Measurements from ENCODE around the gene ZNF260.
"Not testable (repeated sequence)": the region's sequence is repeated elsewhere in the genome, so short reads cannot be mapped to it uniquely, and the experiment has no call there.

The ZNF260 gene

DNA sequence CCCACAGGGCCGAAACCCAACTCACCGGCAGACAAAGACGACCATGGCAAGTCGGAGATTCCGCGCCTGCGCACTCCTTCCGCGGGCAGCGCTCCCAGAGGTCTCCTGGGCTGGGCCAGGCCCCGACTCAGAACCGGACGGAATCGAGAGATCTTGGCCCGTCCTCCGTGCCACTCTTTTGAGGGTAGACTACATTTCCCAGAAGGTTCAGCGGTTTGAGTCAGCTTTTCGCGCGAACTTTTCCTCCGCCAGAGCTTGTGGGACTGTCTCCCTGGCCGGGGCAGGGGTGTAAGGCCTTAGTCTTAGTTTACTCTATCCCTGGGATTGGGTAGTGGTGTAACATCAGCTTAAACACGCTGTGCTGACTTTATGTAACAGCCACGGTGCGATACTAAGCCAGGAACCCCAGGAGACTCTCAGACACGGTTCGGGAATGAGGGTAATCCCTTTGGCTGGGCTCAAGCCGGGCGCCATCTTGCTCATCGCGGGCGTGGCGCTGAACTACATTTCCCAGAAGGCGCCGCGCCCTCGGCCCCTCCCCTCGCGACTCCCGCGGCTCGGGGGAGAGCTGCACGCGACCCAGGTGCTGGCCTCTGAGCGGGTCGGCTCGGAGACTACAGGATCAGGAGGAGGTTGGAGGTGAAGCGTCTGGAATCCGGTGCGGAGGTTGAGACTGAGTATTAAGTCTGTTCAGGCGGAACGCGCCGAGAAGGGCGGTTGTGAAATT lies at the start of gene ZNF260:
TSS of gene ZNF260 (minus strand) at position 78 of the 727 bp plus-strand sequence. CDS start 13,033 bp downstream, outside the sequence.
- peak; percentile 96 for DNase-seq

DNA sequence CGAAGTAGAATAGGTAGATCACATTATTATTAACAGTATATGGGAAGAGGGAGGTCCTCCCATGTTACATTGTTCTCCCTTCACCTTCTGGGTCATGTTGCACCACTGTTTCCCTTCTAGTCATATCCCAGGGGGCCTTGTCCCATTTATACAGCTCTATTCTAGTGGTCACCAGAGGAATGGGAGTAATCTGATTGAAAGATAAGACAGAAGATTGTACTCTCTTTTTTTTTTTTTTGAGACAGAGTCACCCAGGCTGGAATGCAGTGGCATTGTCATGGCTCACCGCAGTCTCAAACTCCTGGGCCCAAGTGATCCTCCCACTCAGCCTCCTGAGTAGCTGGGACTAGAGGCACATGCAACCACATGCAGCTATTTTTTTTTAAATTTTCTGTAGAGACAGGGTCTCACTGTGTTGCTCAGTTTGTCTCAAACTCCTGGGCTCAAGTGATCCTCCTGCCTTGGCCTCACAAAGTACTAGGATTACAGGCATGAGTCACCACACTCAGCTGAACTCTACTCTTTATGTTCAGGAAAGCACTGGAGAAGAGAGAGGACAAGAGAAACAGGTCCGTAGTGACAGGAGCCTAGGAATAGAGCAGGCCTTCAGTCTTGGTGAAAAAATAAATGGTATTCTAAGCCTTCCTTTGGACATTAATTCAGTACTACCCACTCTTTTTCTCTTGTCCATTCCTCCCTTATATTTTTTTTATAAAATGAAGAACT lies 49.4 kb upstream of the ZNF260 start:
- no peak for DNase-seq

GRCh38 chr19:36574741-36575140 lies 46.7 kb upstream of the ZNF260 start:
- no peak for DNase-seq

DNA sequence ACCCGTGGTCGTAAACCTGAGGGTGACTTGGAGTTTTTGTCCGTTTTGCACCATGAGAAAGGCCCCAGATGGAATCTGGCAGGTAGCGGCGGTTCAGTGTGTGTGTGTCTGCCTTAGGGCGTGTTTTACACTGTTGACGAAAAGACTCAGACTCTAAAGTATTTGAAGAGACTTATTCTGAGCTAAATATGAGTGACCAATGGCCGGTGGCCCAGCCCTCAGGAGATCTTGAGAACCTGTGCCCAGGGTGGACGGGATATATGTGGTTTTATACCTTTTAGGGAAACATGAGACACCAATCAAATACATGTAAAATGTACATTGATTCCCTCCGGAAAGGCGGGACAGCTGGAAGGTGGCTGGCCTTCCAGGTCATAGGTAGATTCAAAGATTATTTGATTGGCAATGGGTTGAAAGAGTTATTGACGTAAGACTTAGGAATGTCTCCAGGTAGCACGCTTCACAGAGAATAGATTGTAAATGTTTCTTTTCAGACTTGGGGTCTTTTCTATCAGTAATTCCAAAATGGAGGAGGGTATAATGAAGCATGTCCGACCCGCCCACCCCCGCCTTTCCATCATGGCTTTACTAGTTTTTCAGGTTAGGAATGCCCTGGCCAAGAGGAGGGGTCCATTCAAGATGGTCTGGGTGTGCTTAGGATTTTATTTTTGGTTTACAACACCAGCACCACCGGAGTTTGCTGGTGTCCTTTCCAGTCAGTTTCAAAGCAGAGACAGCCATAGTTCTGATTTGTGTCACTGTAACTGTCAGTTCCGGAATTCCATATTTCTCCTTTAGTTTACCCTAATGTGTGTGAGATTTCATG lies 46.0 kb upstream of the ZNF260 start:
- no peak for DNase-seq

DNA sequence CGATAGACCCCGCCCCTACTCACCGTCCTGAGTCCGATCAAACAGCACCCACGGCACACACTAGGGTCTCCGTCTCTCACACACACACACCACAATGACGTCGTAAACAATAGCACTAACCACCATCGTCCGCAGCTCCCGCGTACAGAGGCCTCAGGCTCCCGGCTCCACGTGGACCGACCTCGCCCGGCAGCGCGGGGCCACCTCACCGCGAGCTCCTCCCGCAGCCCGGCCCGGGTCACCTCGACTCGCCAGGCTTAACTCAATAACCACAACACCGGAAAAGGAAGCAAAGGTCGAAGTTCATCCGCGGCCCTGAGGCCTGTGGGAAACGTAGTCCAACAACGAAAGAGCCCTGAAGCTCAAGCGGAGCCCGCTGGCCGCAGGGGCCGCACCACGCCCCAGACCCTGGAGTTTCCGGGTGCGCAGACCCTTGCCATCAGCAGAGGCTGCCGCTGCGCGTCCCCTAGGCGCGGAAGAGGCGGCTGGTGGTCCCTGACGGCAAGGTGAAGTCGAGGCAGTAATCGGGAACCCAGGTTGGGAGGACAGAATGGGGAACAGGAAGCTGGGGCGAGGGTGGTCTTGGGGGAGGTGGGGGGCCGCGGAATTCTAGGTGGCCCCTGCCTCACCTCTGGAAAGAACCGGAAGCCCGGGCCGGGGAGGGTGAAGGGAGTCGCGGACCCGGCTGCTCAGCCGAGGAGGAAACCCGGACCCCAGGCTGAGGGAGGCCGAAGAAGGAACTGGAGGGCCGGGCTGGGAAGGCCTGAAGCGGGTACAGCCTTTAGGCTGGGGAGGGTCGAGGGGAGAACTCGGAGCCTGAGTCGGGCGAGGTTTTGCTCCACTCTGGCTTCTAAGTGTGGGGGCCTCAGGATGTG lies 45.2 kb upstream of the ZNF260 start, which contains the start of gene ZNF529:
TSS of gene ZNF529 (minus strand) at position 273 of the 875 bp plus-strand sequence. CDS start 946 bp downstream, outside the sequence.
- DNase-seq: peak; percentile 95

GRCh38 chr19:36572593-36573019 lies 44.5 kb upstream of the ZNF260 start:
- no peak for DNase-seq

DNA sequence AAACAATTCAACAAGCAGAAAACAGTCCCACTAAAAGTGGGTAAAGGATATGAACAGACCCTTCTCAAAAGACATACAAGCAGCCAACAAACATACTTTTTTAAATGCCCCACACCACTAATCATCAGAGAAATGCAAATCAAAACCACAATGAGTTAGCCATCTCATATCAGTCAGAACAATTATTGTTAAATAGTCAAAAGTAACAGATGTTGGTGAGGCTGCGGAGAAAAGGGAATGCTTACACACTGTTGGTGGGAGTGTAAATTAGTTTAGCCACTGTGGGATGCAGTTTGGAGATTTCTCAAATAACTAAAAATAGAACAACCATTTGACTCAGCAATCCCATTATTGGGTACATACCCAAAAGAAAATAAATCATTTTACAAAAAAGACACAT lies 36.3 kb upstream of the ZNF260 start:
- no peak for DNase-seq

GRCh38 chr19:36547001-36547732 lies 19.1 kb upstream of the ZNF260 start:
- no peak for DNase-seq

GRCh38 chr19:36528921-36529518 lies 949 bp upstream of the ZNF260 start:
- no peak for DNase-seq

- DNase-seq: no peak
Measured at GRCh38 chr19:36527873-36528193, 238 bp downstream of the ZNF260 start.

GRCh38 chr19:36527341-36527740 lies 730 bp downstream of the ZNF260 start:
- no peak for DNase-seq

DNA sequence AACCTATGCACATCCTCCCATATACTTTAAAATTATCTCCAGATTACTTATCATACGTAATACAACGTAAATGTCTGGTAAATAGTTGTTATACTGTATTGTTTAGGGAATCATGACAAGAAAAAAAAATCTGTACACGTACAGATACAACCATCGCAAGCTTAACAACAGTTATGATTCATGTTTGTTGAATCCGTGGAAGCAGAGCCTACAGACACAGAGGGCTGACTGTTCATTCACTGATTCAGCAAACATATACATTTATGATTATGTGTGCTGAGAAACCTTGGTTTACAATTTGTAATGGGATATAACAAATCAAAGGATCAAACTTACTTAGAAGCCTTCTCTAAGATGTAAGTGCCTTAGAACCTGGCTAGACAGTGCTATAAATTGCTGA lies 1.5 kb downstream of the ZNF260 start:
- DNase-seq: no peak

GRCh38 chr19:36524617-36525016 lies 3.5 kb downstream of the ZNF260 start:
- DNase-seq: no peak

- no peak for DNase-seq
Measured at GRCh38 chr19:36514012-36514612, 14.0 kb downstream of the ZNF260 start.

GRCh38 chr19:36508325-36508724 lies 19.7 kb downstream of the ZNF260 start:
- DNase-seq: no peak

- no peak for DNase-seq
Measured at GRCh38 chr19:36501973-36502372, 26.1 kb downstream of the ZNF260 start.

- no peak for DNase-seq
Measured at GRCh38 chr19:36497001-36497400, 31.1 kb downstream of the ZNF260 start.

GRCh38 chr19:36492689-36493453 lies 35.2 kb downstream of the ZNF260 start:
- DNase-seq: peak; percentile 30

DNA sequence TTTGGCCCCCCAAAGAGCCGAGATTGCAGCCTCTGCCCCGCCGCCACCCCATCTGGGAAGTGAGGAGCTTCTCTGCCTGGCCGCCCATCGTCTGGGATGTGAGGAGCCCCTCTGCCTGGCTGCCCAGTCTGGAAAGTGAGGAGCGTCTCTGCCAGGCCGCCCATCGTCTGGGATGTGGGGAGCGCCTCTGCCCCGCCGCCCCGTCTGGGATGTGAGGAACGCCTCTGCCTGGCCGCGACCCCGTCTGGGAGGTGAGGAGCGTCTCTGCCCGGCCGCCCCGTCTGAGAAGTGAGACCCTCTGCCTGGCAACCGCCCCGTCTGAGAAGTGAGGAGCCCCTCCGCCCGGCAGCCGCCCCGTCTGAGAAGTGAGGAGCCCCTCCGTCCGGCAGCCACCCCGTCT lies 37.2 kb downstream of the ZNF260 start:
- DNase-seq: not testable (repeated sequence)

DNA sequence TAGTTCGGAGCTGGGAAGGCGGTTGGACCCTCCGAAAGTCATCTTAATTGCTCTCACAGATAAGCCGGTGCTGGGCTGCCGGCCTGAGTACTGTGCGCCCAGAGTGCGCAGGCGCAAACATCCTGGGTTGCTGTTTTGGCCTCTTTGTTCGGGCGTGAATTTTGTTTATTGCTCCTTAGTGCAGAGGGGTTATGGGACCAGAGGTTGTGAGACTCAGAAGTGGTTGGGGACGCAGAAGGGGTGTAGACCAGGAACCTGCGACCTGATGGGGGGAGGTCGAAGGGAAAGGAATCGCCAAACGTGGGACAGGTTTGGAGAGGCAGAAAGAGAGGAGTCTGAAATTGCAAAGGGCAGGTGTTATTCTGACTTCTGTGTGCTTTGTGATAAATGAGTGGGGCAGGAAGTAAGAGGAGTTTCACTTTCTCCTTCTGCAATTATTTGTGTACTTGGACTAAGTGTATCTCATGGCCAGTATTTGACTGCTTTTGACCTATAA lies 38.1 kb downstream of the ZNF260 start:
- DNase-seq: no peak
